Measurements from ENCODE around the gene CRB3. TPM values are rescaled to one million over a fixed set of nuclear protein-coding genes. Genes with fewer than 3 reads are reported as not detected.

Gene CRB3
- total and polyA plus RNA-seq, 9 of the 15 experiments (the other 6 are each of a cell fraction or from before 2014, with no cell fraction given), result 0.49 TPM; not detected in 8

DNA sequence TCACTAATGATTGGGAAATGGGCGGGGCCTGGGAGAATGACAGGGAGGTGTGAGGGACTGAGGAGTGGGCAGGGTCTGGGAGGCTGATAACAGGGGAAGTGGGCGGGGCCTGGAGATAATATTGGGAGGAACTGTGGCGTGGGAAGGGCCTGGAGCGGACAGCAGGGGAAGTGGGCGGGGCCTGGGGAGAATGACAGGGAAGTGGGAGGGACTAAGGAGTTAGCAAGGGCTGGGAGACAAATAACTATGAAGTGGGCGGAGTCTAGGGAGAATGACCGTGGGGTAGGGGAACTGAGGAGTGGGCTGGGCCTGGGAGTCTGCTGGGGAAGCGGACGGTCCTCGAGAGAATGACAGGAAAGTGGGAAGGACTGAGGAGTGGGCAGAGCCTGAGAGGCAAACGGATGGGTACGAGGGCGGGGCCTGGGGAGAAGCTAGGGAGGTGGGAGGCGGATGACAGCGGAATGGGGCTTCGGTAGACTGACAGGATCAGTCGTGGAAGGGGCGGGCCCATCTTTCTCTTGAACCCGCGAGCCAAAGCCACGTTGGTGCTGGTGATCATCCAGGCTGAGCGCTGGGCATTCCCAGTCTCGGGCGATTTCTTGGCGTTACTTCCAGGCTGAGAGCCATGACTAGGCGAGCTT lies 52.1 kb downstream of the CRB3 start (continued):
- TF ChIP-seq, protein P1, sequence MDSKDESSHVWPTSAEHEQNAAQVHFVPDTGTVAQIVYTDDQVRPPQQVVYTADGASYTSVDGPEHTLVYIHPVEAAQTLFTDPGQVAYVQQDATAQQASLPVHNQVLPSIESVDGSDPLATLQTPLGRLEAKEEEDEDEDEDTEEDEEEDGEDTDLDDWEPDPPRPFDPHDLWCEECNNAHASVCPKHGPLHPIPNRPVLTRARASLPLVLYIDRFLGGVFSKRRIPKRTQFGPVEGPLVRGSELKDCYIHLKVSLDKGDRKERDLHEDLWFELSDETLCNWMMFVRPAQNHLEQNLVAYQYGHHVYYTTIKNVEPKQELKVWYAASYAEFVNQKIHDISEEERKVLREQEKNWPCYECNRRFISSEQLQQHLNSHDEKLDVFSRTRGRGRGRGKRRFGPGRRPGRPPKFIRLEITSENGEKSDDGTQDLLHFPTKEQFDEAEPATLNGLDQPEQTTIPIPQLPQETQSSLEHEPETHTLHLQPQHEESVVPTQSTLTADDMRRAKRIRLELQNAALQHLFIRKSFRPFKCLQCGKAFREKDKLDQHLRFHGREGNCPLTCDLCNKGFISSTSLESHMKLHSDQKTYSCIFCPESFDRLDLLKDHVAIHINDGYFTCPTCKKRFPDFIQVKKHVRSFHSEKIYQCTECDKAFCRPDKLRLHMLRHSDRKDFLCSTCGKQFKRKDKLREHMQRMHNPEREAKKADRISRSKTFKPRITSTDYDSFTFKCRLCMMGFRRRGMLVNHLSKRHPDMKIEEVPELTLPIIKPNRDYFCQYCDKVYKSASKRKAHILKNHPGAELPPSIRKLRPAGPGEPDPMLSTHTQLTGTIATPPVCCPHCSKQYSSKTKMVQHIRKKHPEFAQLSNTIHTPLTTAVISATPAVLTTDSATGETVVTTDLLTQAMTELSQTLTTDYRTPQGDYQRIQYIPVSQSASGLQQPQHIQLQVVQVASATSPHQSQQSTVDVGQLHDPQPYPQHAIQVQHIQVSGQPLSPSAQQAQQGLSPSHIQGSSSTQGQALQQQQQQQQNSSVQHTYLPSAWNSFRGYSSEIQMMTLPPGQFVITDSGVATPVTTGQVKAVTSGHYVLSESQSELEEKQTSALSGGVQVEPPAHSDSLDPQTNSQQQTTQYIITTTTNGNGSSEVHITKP (IDR thresholded peaks at IDR 0.05; ENCODE audit: partially characterized antibody), result peak; percentile 13
- TF ChIP-seq SUPT5H (IDR thresholded peaks at IDR 0.05) (peak; percentile 54; the same call in 1 of the 2 replicates), SPI1 (IDR thresholded peaks at IDR 0.05; ENCODE audit: borderline replicate concordance, low read depth, low read length) (peak; percentile 97), NRF1 (conservative IDR thresholded peaks at IDR 0.05 in 1 of 2, IDR thresholded peaks at IDR 0.05 in 1 of 2) (peak; percentile 67 to 71), ZNF143 (CRISPR knock-in tag; IDR thresholded peaks at IDR 0.05) (0 out of 2 replicates have a peak, but pooled peaks have one; percentile 5), RHOXF2B (CRISPR knock-in tag; conservative IDR thresholded peaks at IDR 0.05) (no peak), MEIS2 (IDR thresholded peaks at IDR 0.05; ENCODE audit: partially characterized antibody) (peak; percentile 50), FOXK2 (conservative IDR thresholded peaks at IDR 0.05 in 1 of 2, IDR thresholded peaks at IDR 0.05 in 1 of 2; ENCODE audit: low read depth in 2 of 2) (peak in 1 of 2 experiments; percentile 49; a peak in 1 of 4 replicates), SNRNP70 (optimal IDR thresholded peaks at IDR 0.05; ENCODE audit: low read depth, low read length) (no peak), JUND (IDR thresholded peaks at IDR 0.05; ENCODE audit: borderline replicate concordance, low read depth, low read length) (peak; percentile 45; the same call in 1 of the 2 replicates), JUND (tag; IDR thresholded peaks at IDR 0.05; ENCODE audit: borderline replicate concordance, low read depth, low read length) (no peak), HDAC2 (IDR thresholded peaks at IDR 0.05) (no peak; the same call in 1 of the 2 replicates), SRF (CRISPR knock-in tag; IDR thresholded peaks at IDR 0.05) (peak in 1 of 2 experiments; percentile 48; a peak in 1 of 4 replicates), KDM5B (IDR thresholded peaks at IDR 0.05; ENCODE audit: insufficient replicate concordance, low read depth, low read length) (peak; percentile 70), NEUROD1 (IDR thresholded peaks at IDR 0.05; ENCODE audit: borderline replicate concordance, low read depth, low read length, partially characterized antibody) (no peak)

Small RNA genes within 50 kb of the gene (microRNA-seq; reads per million reads assigned to microRNA genes)
- 21.1 reads per million, percentile 66 among the genes with 10 or more reads in this experiment for gene MIR3940 (ENCODE audit: borderline microRNAs expressed)

Small RNA genes within 50 kb of the gene (small RNA-seq; reads per million reads assigned to genes)
- gene AC010503.2, result not detected

Other genes starting within 250 kb of the CRB3 start
Only the 7 nearest of the 14 such genes appear.
- gene GTF2F1, start 71.1 kb upstream of the CRB3 start, total RNA-seq (2014; rRNA removed), result 75.4 and 81.6 TPM in 2 replicates
- gene GTF2F1, start 71.1 kb upstream of the CRB3 start, total RNA-seq (2014; rRNA removed; fragmentation: Illumina TruSeq; extraction: Trizol), result 30.3 TPM in 2 replicates
- 73.5 and 79.1 TPM in 2 replicates for gene GTF2F1, start 71.1 kb upstream of the CRB3 start, total RNA-seq (2015; rRNA removed; fragmentation: Illumina TruSeq; extraction: Trizol)
- gene GTF2F1, start 71.1 kb upstream of the CRB3 start, total RNA-seq (2021), result 58.9 and 71.7 TPM in 2 replicates
- gene GTF2F1, start 71.1 kb upstream of the CRB3 start, polyA plus RNA-seq (2011; rRNA removed), result 34.9 and 47.9 TPM in 2 replicates
- gene GTF2F1, start 71.1 kb upstream of the CRB3 start, polyA plus RNA-seq (2014; fragmentation: Illumina TruSeq; extraction: Trizol), result 68.4 and 85.9 TPM in 2 replicates
- 1 to 10 TPM; 4.7 to 6.3 TPM for gene GTF2F1, start 71.1 kb upstream of the CRB3 start, polyA plus RNA-seq (2014; fragmentation: Nextera tagmentation; extraction: Ambion mirVana)
- 66.0 and 68.7 TPM in 2 replicates for gene GTF2F1, start 71.1 kb upstream of the CRB3 start, polyA plus RNA-seq (2014; rRNA removed)
- 183 and 227 TPM in 2 replicates for gene KHSRP, start 39.5 kb upstream of the CRB3 start, total RNA-seq (2014; rRNA removed)
- 94.5 and 97.2 TPM in 2 replicates for gene KHSRP, start 39.5 kb upstream of the CRB3 start, total RNA-seq (2014; rRNA removed; fragmentation: Illumina TruSeq; extraction: Trizol)
- gene KHSRP, start 39.5 kb upstream of the CRB3 start, total RNA-seq (2015; rRNA removed; fragmentation: Illumina TruSeq; extraction: Trizol), result 139 and 150 TPM in 2 replicates
- gene KHSRP, start 39.5 kb upstream of the CRB3 start, total RNA-seq (2021), result 519 and 564 TPM in 2 replicates
- 93.1 and 118 TPM in 2 replicates for gene KHSRP, start 39.5 kb upstream of the CRB3 start, polyA plus RNA-seq (2011; rRNA removed)
- 215 and 288 TPM in 2 replicates for gene KHSRP, start 39.5 kb upstream of the CRB3 start, polyA plus RNA-seq (2014; fragmentation: Illumina TruSeq; extraction: Trizol)
- 1 to 10 TPM; 4.2 to 5.7 TPM for gene KHSRP, start 39.5 kb upstream of the CRB3 start, polyA plus RNA-seq (2014; fragmentation: Nextera tagmentation; extraction: Ambion mirVana)
- gene KHSRP, start 39.5 kb upstream of the CRB3 start, polyA plus RNA-seq (2014; rRNA removed), result 313 and 329 TPM in 2 replicates
- gene SLC25A41, start 30.5 kb upstream of the CRB3 start, total RNA-seq (2014; rRNA removed), result 0.94 and 1.00 TPM in 2 replicates
- 1.1 and 1.6 TPM in 2 replicates for gene SLC25A41, start 30.5 kb upstream of the CRB3 start, total RNA-seq (2014; rRNA removed; fragmentation: Illumina TruSeq; extraction: Trizol)
- gene SLC25A41, start 30.5 kb upstream of the CRB3 start, total RNA-seq (2015; rRNA removed; fragmentation: Illumina TruSeq; extraction: Trizol), result 1.2 and 1.6 TPM in 2 replicates
- 4.2 and 4.6 TPM in 2 replicates for gene SLC25A41, start 30.5 kb upstream of the CRB3 start, total RNA-seq (2021)
- 3.3 and 6.5 TPM in 2 replicates for gene SLC25A41, start 30.5 kb upstream of the CRB3 start, polyA plus RNA-seq (2011; rRNA removed)
- gene SLC25A41, start 30.5 kb upstream of the CRB3 start, polyA plus RNA-seq (2014; fragmentation: Illumina TruSeq; extraction: Trizol), result 2.0 and 4.7 TPM in 2 replicates
- gene SLC25A41, start 30.5 kb upstream of the CRB3 start, polyA plus RNA-seq (2014; fragmentation: Nextera tagmentation; extraction: Ambion mirVana), result under 1 TPM; 0.08 to 0.24 TPM
- 4.0 and 6.7 TPM in 2 replicates for gene SLC25A41, start 30.5 kb upstream of the CRB3 start, polyA plus RNA-seq (2014; rRNA removed)
- gene SLC25A23, start 4.5 kb upstream of the CRB3 start, total RNA-seq (2014; rRNA removed), result 40.4 and 57.2 TPM in 2 replicates
- gene SLC25A23, start 4.5 kb upstream of the CRB3 start, total RNA-seq (2014; rRNA removed; fragmentation: Illumina TruSeq; extraction: Trizol), result 26.2 and 26.6 TPM in 2 replicates
- 25.8 and 26.0 TPM in 2 replicates for gene SLC25A23, start 4.5 kb upstream of the CRB3 start, total RNA-seq (2015; rRNA removed; fragmentation: Illumina TruSeq; extraction: Trizol)
- gene SLC25A23, start 4.5 kb upstream of the CRB3 start, total RNA-seq (2021), result 72.0 and 75.1 TPM in 2 replicates
- 18.7 and 20.9 TPM in 2 replicates for gene SLC25A23, start 4.5 kb upstream of the CRB3 start, polyA plus RNA-seq (2011; rRNA removed)
- gene SLC25A23, start 4.5 kb upstream of the CRB3 start, polyA plus RNA-seq (2014; fragmentation: Illumina TruSeq; extraction: Trizol), result 64.3 and 70.5 TPM in 2 replicates
- gene SLC25A23, start 4.5 kb upstream of the CRB3 start, polyA plus RNA-seq (2014; fragmentation: Nextera tagmentation; extraction: Ambion mirVana), result 1 to 10 TPM; 6.1 to 6.5 TPM
- gene SLC25A23, start 4.5 kb upstream of the CRB3 start, polyA plus RNA-seq (2014; rRNA removed), result 44.3 and 47.5 TPM in 2 replicates
- gene DENND1C, start 17.5 kb downstream of the CRB3 start, total RNA-seq (2014; rRNA removed), result 0.09 and 0.16 TPM in 2 replicates
- gene DENND1C, start 17.5 kb downstream of the CRB3 start, total RNA-seq (2014; rRNA removed; fragmentation: Illumina TruSeq; extraction: Trizol), result 0.18 TPM in 1 of 2 replicates, not detected in the other
- 0.15 and 0.43 TPM in 2 replicates for gene DENND1C, start 17.5 kb downstream of the CRB3 start, total RNA-seq (2015; rRNA removed; fragmentation: Illumina TruSeq; extraction: Trizol)
- 0.49 and 0.78 TPM in 2 replicates for gene DENND1C, start 17.5 kb downstream of the CRB3 start, total RNA-seq (2021)
- 0.29 and 1.1 TPM in 2 replicates for gene DENND1C, start 17.5 kb downstream of the CRB3 start, polyA plus RNA-seq (2011; rRNA removed)
- gene DENND1C, start 17.5 kb downstream of the CRB3 start, polyA plus RNA-seq (2014; fragmentation: Illumina TruSeq; extraction: Trizol), result 0.33 and 0.34 TPM in 2 replicates
- under 1 TPM in 1 of 2 experiments, not detected in 1; 0.03 TPM for gene DENND1C, start 17.5 kb downstream of the CRB3 start, polyA plus RNA-seq (2014; fragmentation: Nextera tagmentation; extraction: Ambion mirVana)
- gene DENND1C, start 17.5 kb downstream of the CRB3 start, polyA plus RNA-seq (2014; rRNA removed), result 0.19 and 1.2 TPM in 2 replicates
- gene TUBB4A, start 38.0 kb downstream of the CRB3 start, total RNA-seq (2014; rRNA removed), result 1.0 and 1.5 TPM in 2 replicates
- 0.26 and 0.44 TPM in 2 replicates for gene TUBB4A, start 38.0 kb downstream of the CRB3 start, total RNA-seq (2014; rRNA removed; fragmentation: Illumina TruSeq; extraction: Trizol)
- 0.62 and 0.68 TPM in 2 replicates for gene TUBB4A, start 38.0 kb downstream of the CRB3 start, total RNA-seq (2015; rRNA removed; fragmentation: Illumina TruSeq; extraction: Trizol)
- gene TUBB4A, start 38.0 kb downstream of the CRB3 start, total RNA-seq (2021), result 6.2 and 7.0 TPM in 2 replicates
- 0.75 and 0.81 TPM in 2 replicates for gene TUBB4A, start 38.0 kb downstream of the CRB3 start, polyA plus RNA-seq (2011; rRNA removed)
- 2.9 and 3.9 TPM in 2 replicates for gene TUBB4A, start 38.0 kb downstream of the CRB3 start, polyA plus RNA-seq (2014; fragmentation: Illumina TruSeq; extraction: Trizol)
- gene TUBB4A, start 38.0 kb downstream of the CRB3 start, polyA plus RNA-seq (2014; fragmentation: Nextera tagmentation; extraction: Ambion mirVana), result under 1 TPM; 0.14 to 0.15 TPM
- 1.7 TPM in 2 replicates for gene TUBB4A, start 38.0 kb downstream of the CRB3 start, polyA plus RNA-seq (2014; rRNA removed)
- 13.8 and 17.7 TPM in 2 replicates for gene TNFSF9, start 66.8 kb downstream of the CRB3 start, total RNA-seq (2014; rRNA removed)
- 6.5 TPM in 2 replicates for gene TNFSF9, start 66.8 kb downstream of the CRB3 start, total RNA-seq (2014; rRNA removed; fragmentation: Illumina TruSeq; extraction: Trizol)
- 6.2 and 7.6 TPM in 2 replicates for gene TNFSF9, start 66.8 kb downstream of the CRB3 start, total RNA-seq (2015; rRNA removed; fragmentation: Illumina TruSeq; extraction: Trizol)
- gene TNFSF9, start 66.8 kb downstream of the CRB3 start, total RNA-seq (2021), result 17.9 and 18.9 TPM in 2 replicates
- 15.1 and 19.2 TPM in 2 replicates for gene TNFSF9, start 66.8 kb downstream of the CRB3 start, polyA plus RNA-seq (2011; rRNA removed)
- gene TNFSF9, start 66.8 kb downstream of the CRB3 start, polyA plus RNA-seq (2014; fragmentation: Illumina TruSeq; extraction: Trizol), result 4.7 and 6.4 TPM in 2 replicates
- 1 to 10 TPM; 1.4 to 2.1 TPM for gene TNFSF9, start 66.8 kb downstream of the CRB3 start, polyA plus RNA-seq (2014; fragmentation: Nextera tagmentation; extraction: Ambion mirVana)
- gene TNFSF9, start 66.8 kb downstream of the CRB3 start, polyA plus RNA-seq (2014; rRNA removed), result 9.8 and 11.9 TPM in 2 replicates

All from K562 (cell line).